HEK293 (cell line): Measurements from ENCODE around the gene PLCE1.

Experiments used
- CTCF ChIA-PET: fragments of 350-600 bp; formaldehyde crosslinking; extraction: SDS; loops from one replicate; lab custom pipeline; 2021; ENCODE audit warnings: antibody characterized with exemption; lab: Yijun Ruan, JAX
- POLR2A ChIA-PET: fragments of 300-600 bp; formaldehyde crosslinking; extraction: SDS; loops from one replicate; lab custom pipeline; 2020; ENCODE audit warnings: antibody characterized with exemption, inconsistent platforms; lab: Yijun Ruan, JAX
- H3K27ac ChIP-seq: fragments of 200-500 bp; sonication (Bioruptor generic); 2 replicates; pipeline ENCODE4 v1.5.1; 2014; ENCODE audit warnings: low read depth, low read length, control low read depth, inconsistent platforms; ENCODE audit errors: extremely low read depth
- H3K36me3 ChIP-seq, 2 experiments: fragments of 200-500 bp in 1 of 2; sonication (Bioruptor generic) in 1 of 2; 1 replicate in 1 of 2; 2 replicates in 1 of 2; pipeline ENCODE4 v1.5.1; 2014 to 2017; ENCODE audit warnings: inconsistent platforms in 2 of 2, low read length in 2 of 2; ENCODE audit not compliant: control insufficient read depth in 2 of 2, insufficient read depth in 1 of 2
- H3K4me1 ChIP-seq: fragments of 200-500 bp; sonication (Bioruptor generic); 2 replicates; pipeline ENCODE4 v1.5.1; 2014; ENCODE audit warnings: mild to moderate bottlenecking, low read length, inconsistent platforms; ENCODE audit not compliant: control insufficient read depth, insufficient read depth
- H3K4me3 ChIP-seq: 2 replicates; pipeline ENCODE4 v1.5.1; 2011; ENCODE audit warnings: low read depth, mild to moderate bottlenecking, control low read depth, low read length, moderate library complexity
- H3K9me3 ChIP-seq: fragments of 200-500 bp; sonication (Bioruptor generic); 2 replicates; pipeline ENCODE4 v1.5.1; 2014; ENCODE audit warnings: low read depth, low read length, inconsistent platforms; ENCODE audit not compliant: control insufficient read depth, insufficient read depth
- GLI4 ChIP-seq: fragments of 450-650 bp; formaldehyde crosslinking; IDR thresholded peaks from 2 replicates; pipeline ENCODE4 v1.5.1; 2016; ENCODE audit warnings: missing biosample characterization, missing genetic modification characterization
- HOXD13 ChIP-seq: sonication (generic); formaldehyde crosslinking; IDR thresholded peaks from 2 replicates; pipeline ENCODE4 v1.8.0; 2022; ENCODE audit warnings: missing genetic modification reagents, borderline replicate concordance
- KLF1 ChIP-seq: fragments of 450-650 bp; formaldehyde crosslinking; IDR thresholded peaks from 2 replicates; pipeline ENCODE4 v1.5.1; 2016; ENCODE audit warnings: missing biosample characterization, missing genetic modification characterization
- KLF8 ChIP-seq: fragments of 450-650 bp; formaldehyde crosslinking; IDR thresholded peaks from 2 replicates; pipeline ENCODE4 v1.5.1; 2016; ENCODE audit warnings: missing biosample characterization, missing genetic modification characterization
- PRDM2 ChIP-seq: fragments of 450-650 bp; formaldehyde crosslinking; IDR thresholded peaks from 2 replicates; pipeline ENCODE4 v1.5.1; 2016; ENCODE audit warnings: missing biosample characterization, missing genetic modification characterization, borderline replicate concordance
- RBAK ChIP-seq: fragments of 450-650 bp; formaldehyde crosslinking; IDR thresholded peaks from 2 replicates; pipeline ENCODE4 v1.5.1; 2016; ENCODE audit warnings: missing biosample characterization, missing genetic modification characterization
- SP2 ChIP-seq: fragments of 450-650 bp; formaldehyde crosslinking; IDR thresholded peaks from 2 replicates; pipeline ENCODE4 v1.5.1; 2016; ENCODE audit warnings: missing biosample characterization, missing genetic modification characterization
- ZBTB1 ChIP-seq: fragments of 450-650 bp; formaldehyde crosslinking; IDR thresholded peaks from 2 replicates; pipeline ENCODE4 v1.5.1; 2016; ENCODE audit warnings: missing biosample characterization, missing genetic modification characterization
- ZNF112 ChIP-seq: fragments of 450-650 bp; formaldehyde crosslinking; IDR thresholded peaks from 2 replicates; pipeline ENCODE4 v1.5.0; 2017; ENCODE audit warnings: missing biosample characterization, missing genetic modification characterization
- ZNF140 ChIP-seq: fragments of 450-650 bp; formaldehyde crosslinking; IDR thresholded peaks from 2 replicates; pipeline ENCODE4 v1.5.1; 2016; ENCODE audit warnings: missing biosample characterization, missing genetic modification characterization
- ZNF155 ChIP-seq: fragments of 450-650 bp; formaldehyde crosslinking; IDR thresholded peaks from 2 replicates; pipeline ENCODE4 v1.5.1; 2016; ENCODE audit warnings: missing biosample characterization, missing genetic modification characterization
- ZNF510 ChIP-seq: fragments of 450-650 bp; formaldehyde crosslinking; IDR thresholded peaks from 2 replicates; pipeline ENCODE4 v1.5.1; 2018; ENCODE audit warnings: mild to moderate bottlenecking, missing genetic modification characterization, missing biosample characterization; ENCODE audit not compliant: insufficient replicate concordance
- ZNF558 ChIP-seq: fragments of 450-650 bp; formaldehyde crosslinking; IDR thresholded peaks from 2 replicates; pipeline ENCODE4 v1.5.1; 2016; ENCODE audit warnings: missing biosample characterization, missing genetic modification characterization
- ZNF560 ChIP-seq: fragments of 450-650 bp; formaldehyde crosslinking; IDR thresholded peaks from 2 replicates; pipeline ENCODE4 v1.5.1; 2017; ENCODE audit warnings: missing biosample characterization, missing genetic modification characterization, borderline replicate concordance
- ZNF658 ChIP-seq: fragments of 450-650 bp; formaldehyde crosslinking; IDR thresholded peaks from 2 replicates; pipeline ENCODE4; 2016; ENCODE audit warnings: missing biosample characterization, missing genetic modification characterization
- ZNF747 ChIP-seq: fragments of 450-650 bp; formaldehyde crosslinking; IDR thresholded peaks from 2 replicates; pipeline ENCODE4 v1.5.1; 2016; ENCODE audit warnings: missing biosample characterization, missing genetic modification characterization
- ZNF776 ChIP-seq: fragments of 450-650 bp; formaldehyde crosslinking; IDR thresholded peaks from 2 replicates; pipeline ENCODE4 v1.5.0; 2017; ENCODE audit warnings: missing biosample characterization, missing genetic modification characterization, borderline replicate concordance
- ZNF830 ChIP-seq: fragments of 450-650 bp; IDR thresholded peaks from 2 replicates; pipeline ENCODE4 v1.5.0; 2018; ENCODE audit warnings: missing biosample characterization, missing genetic modification characterization, low read depth, mild to moderate bottlenecking, moderate library complexity
- ZNF843 ChIP-seq: fragments of 450-650 bp; formaldehyde crosslinking; IDR thresholded peaks from 2 replicates; pipeline ENCODE4 v1.5.1; 2016; ENCODE audit warnings: missing biosample characterization, missing genetic modification characterization
- ZSCAN16 ChIP-seq: fragments of 450-650 bp; formaldehyde crosslinking; IDR thresholded peaks from 2 replicates; pipeline ENCODE4 v1.5.1; 2016; ENCODE audit warnings: missing biosample characterization, missing genetic modification characterization

The PLCE1 gene

GRCh38 chr10:93997546-93997945 lies 3.8 kb downstream of the PLCE1 start (continued):
- TF ChIP-seq ZNF843 (tag by site-specific recombination) (no peak), ZNF747 (tag by site-specific recombination) (no peak)

- H3K36me3 ChIP-seq: no peaks in the 10 kb centered on the region
- no peaks in the 10 kb centered on the region for H3K9me3 ChIP-seq
- H3K4me3 ChIP-seq: no peak overlapping the region
- POLR2A ChIA-PET: no interaction called here
- no peak for TF ChIP-seq PRDM2
- TF ChIP-seq ZNF510 (tag by site-specific recombination): no peak
- no peak for TF ChIP-seq ZNF776
- no peak for TF ChIP-seq ZNF112 (tag by site-specific recombination)
- no peak for TF ChIP-seq ZNF560 (tag by site-specific recombination)
- no peak for TF ChIP-seq ZNF558
- no peak for TF ChIP-seq ZNF140 (tag by site-specific recombination)
- TF ChIP-seq RBAK (tag by site-specific recombination): no peak
- TF ChIP-seq ZNF830 (tag by site-specific recombination): no peak
- TF ChIP-seq, all 188 proteins: peak for 0
- CTCF ChIA-PET: interaction anchor here (1.0 kb wide), 1 partner anchor 12 kb away, joined by 3 read pairs; no protein-coding TSS in a partner anchor
- Histone ChIP-seq H3K27ac (no peak overlapping the region), H3K4me1 (peaks cover 2% of the 10 kb centered on the region; the same call in 1 of the 2 replicates)
These were observed 5.7 kb downstream of the PLCE1 start for GRCh38 chr10:93999401-93999851.

- H3K4me3 ChIP-seq: no peak overlapping the region
- peaks cover under 1% of the 10 kb centered on the region; the same call in 1 of the 2 replicates for H3K4me1 ChIP-seq
- no peaks in the 10 kb centered on the region for H3K36me3 ChIP-seq
- CTCF ChIA-PET: no interaction called here
- H3K27ac ChIP-seq: no peak overlapping the region
- POLR2A ChIA-PET: no interaction called here
- no peaks in the 10 kb centered on the region for H3K9me3 ChIP-seq
- no peak for TF ChIP-seq KLF8 (tag by site-specific recombination)
- no peak for TF ChIP-seq GLI4 (tag by site-specific recombination)
- no peak for TF ChIP-seq KLF1 (tag by site-specific recombination)
- no peak for TF ChIP-seq ZSCAN16 (tag by site-specific recombination)
- no peak for TF ChIP-seq PRDM2
- TF ChIP-seq ZNF558: no peak
- TF ChIP-seq ZBTB1 (tag by site-specific recombination): no peak
- TF ChIP-seq ZNF658 (tag by site-specific recombination): no peak
- TF ChIP-seq HOXD13 (CRISPR knock-in tag): no peak
- TF ChIP-seq SP2 (tag by site-specific recombination): no peak
- no peak for TF ChIP-seq ZNF155 (tag by site-specific recombination)
These were observed 7.1 kb downstream of the PLCE1 start for GRCh38 chr10:94000638-94001415.
